Subcutaneous adipose tissue (tissue), 4 donors: ENCODE results near the gene TBC1D2B. TPM values are rescaled to one million over a fixed set of nuclear protein-coding genes. Genes with fewer than 3 reads are reported as not detected.

Experiments used
- CTCF ChIP-seq: fragments of 450-650 bp; IDR thresholded peaks from one replicate; pipeline ENCODE4 v1.5.1; 2016; ENCODE audit warnings: low read depth, mild to moderate bottlenecking, control low read depth, antibody characterized with exemption, moderate library complexity
- total RNA-seq, 4 donors: library from RNA; depleted of rRNA; stranded (reverse); fragments of >200 nt; gene quantifications; one replicate each; pipeline ENCODE4 v1.1.0, GENCODE V29; 2016

TBC1D2B gene
- total RNA-seq, 4 donors from 2014 or later = 57.6 to 112 (median 101) TPM

- TF ChIP-seq CTCF = no peak
These were observed 73.2 kb downstream of the TBC1D2B start for GRCh38 chr15:78004222-78004727.

- no peak for TF ChIP-seq CTCF
These were observed 73.9 kb downstream of the TBC1D2B start for GRCh38 chr15:78003539-78004008.

GRCh38 chr15:78002996-78003395, 74.5 kb downstream of the TBC1D2B start:
- TF ChIP-seq CTCF = no peak

- no peak for TF ChIP-seq CTCF
These were observed 75.9 kb downstream of the TBC1D2B start for GRCh38 chr15:78001656-78002055.

- no peak for TF ChIP-seq CTCF
These were observed 76.6 kb downstream of the TBC1D2B start for GRCh38 chr15:78000927-78001249.

- TF ChIP-seq CTCF = no peak
These were observed 77.2 kb downstream of the TBC1D2B start for GRCh38 chr15:78000091-78000926.

- TF ChIP-seq CTCF = no peak
These were observed 78.0 kb downstream of the TBC1D2B start for GRCh38 chr15:77999486-77999885.
